ENCODE data around the gene BCL2L14.

The BCL2L14 gene

GRCh38 chr12:12115514-12115913 is 44.8 kb downstream of the BCL2L14 start:
- no peak for TF ChIP-seq CTCF (conservative IDR thresholded peaks at IDR 0.05)

GRCh38 chr12:12116677-12117076 is 45.9 kb downstream of the BCL2L14 start:
- no peak for TF ChIP-seq CTCF (conservative IDR thresholded peaks at IDR 0.05)
- no peak overlapping the region for H3K27ac ChIP-seq

More at GRCh38 chr12:12115514-12115913, 44.8 kb downstream of the BCL2L14 start:
- no peak overlapping the region for H3K27ac ChIP-seq

- H3K27ac ChIP-seq, result no peak overlapping the region
- TF ChIP-seq CTCF (conservative IDR thresholded peaks at IDR 0.05), result no peak
Observed at GRCh38 chr12:12121061-12121460, 50.3 kb downstream of the BCL2L14 start.

- H3K27ac ChIP-seq, result no peak overlapping the region
- TF ChIP-seq CTCF (conservative IDR thresholded peaks at IDR 0.05), result no peak
Observed at GRCh38 chr12:12123036-12123604, 52.4 kb downstream of the BCL2L14 start.

GRCh38 chr12:12126551-12126950 is 55.8 kb downstream of the BCL2L14 start:
- no peak for TF ChIP-seq CTCF (conservative IDR thresholded peaks at IDR 0.05)
- H3K27ac ChIP-seq, result no peak overlapping the region

- no peak for TF ChIP-seq CTCF (conservative IDR thresholded peaks at IDR 0.05)
- no peak overlapping the region for H3K27ac ChIP-seq
Observed at GRCh38 chr12:12127304-12127703, 56.6 kb downstream of the BCL2L14 start.

- TF ChIP-seq CTCF (conservative IDR thresholded peaks at IDR 0.05), result no peak
- no peak overlapping the region for H3K27ac ChIP-seq
Observed at GRCh38 chr12:12128670-12129069, 57.9 kb downstream of the BCL2L14 start.

Data from VCaP (cell line).